T1000 (cell line): Measurements from ENCODE around the gene LRRC28.
"Not testable (repeated sequence)": the region's sequence is repeated elsewhere in the genome, so short reads cannot be mapped to it uniquely, and the experiment has no call there.

Experiments used
- DNase-seq: peaks from one replicate; lab custom pipeline; 2025; ENCODE audit warnings: mixed read lengths; lab: John Stamatoyannopoulos, UW

The LRRC28 gene

GRCh38 chr15:99250857-99251841 is at the start of gene LRRC28:
TSS of gene LRRC28 (plus strand) at chr15:99251481. CDS start at chr15:99255958, 4,477 bp downstream.
- DNase-seq = peak; percentile 94

DNA sequence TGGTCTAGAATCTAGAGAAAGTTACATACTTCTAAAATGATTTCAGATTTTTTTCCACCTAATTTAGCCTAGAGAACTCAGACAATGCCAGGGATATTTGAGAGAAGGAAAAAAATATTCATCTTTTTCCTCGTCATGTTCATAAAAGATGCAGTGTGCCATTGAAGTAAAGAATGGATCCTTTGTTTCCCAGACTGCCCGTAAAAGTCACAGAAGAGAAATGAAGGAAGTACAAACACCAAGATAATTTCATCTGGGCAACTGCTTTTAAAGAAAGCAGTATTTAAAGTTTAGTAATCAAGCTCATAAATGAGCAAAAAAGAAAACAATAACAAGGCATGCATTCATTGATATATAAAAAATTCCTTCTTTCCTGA is 49.1 kb upstream of the LRRC28 start:
- no peak for DNase-seq

DNA sequence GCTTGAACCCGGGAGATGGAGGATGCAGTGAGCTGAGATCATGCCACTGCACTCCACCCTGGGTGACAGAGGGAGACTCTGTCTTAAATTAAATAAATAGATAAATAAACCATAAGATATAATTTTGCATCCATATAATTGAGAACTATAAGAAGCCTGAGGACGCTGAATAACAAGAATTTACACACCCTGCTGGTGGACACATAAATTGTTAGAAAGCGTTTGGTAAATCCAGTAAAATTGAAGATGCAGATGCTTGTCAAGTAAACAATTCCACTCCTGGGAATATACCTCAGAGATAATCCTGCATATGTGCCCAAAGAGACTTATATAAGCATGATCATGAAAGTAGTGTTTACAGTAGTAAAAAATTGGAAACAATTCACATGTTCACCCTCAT is 43.6 kb upstream of the LRRC28 start:
- no peak for DNase-seq

DNA sequence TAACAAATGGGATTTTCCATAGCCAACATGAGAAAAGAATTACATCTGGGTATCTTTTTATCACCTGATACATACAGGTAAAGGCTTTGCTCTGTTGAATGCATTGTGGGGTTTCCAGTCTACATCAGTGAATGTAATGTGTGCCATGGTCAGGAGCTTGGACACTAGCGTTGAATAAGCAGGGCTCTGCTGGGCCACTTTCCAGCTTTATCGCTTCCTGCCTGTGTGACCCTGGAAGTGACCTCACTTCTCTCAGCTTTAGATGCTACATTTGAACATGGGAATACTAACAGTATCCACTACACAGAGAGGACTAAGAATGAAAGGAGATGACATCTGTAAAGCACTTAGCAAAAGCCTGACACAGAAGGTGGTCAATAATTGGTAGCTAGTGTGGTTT is 42.0 kb upstream of the LRRC28 start:
- DNase-seq = no peak

- no peak for DNase-seq
Observed at GRCh38 chr15:99210334-99210733, 40.9 kb upstream of the LRRC28 start.

- no peak for DNase-seq
Observed at GRCh38 chr15:99211926-99212325, 39.4 kb upstream of the LRRC28 start.

DNA sequence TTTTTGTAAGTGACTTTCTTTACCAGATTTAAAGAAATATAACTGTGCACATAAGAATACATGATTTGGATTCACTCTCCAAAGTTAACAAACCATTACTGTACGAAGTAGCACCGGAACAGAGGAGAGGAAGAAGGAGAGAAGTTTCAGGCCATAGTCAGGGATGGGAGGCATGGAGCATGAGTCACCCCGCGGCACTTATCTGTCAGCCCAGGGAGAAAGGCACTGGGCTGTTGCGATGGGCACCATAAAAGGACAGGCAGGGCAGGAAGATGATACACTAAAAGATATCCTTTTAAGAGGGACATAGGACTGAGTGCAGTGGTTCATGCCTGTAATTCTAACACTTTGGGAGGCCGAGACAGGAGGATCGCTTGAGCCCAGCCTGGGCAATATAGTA is 38.9 kb upstream of the LRRC28 start:
- peak; percentile 3 for DNase-seq

GRCh38 chr15:99213187-99213811 is 38.0 kb upstream of the LRRC28 start:
- peak; percentile 2 for DNase-seq

DNA sequence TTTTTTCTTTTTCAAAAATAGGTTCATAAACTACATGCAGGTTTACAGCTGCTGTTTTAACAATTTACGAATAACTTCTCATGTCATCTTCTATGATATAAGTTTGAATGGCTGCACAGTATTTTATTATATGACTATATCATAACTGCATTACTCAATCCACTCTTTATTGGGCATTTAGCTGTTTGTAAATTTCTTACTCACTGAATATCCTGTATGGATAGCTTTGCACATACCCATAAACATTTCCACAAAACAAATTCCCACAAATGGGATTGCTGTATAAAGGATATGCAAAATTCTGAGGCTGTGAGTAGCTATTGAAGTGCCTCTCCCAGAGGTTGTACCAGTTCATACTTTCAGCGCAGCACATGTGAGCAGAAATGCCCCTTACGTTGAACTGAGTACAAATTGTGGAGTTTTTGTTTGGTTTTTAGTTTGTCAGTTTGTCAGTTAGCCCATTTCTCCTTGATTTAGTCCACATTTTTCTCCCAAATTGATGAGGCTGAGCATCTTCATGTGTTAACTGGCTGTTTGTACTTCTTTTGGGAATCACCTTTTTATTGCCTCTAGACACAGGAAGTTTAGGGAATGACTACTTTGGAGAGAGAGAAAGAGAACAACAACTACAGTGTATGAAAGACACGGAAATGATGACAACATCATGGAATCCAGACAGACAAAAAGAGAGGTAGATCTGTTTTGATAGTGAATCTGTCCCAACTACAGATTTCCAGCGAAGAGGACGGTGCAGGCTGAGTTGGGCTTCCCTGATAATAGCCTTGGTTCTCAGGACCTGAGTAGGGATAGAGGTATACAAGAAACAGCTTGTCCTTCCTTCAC is 26.7 kb upstream of the LRRC28 start:
- no peak for DNase-seq

DNA sequence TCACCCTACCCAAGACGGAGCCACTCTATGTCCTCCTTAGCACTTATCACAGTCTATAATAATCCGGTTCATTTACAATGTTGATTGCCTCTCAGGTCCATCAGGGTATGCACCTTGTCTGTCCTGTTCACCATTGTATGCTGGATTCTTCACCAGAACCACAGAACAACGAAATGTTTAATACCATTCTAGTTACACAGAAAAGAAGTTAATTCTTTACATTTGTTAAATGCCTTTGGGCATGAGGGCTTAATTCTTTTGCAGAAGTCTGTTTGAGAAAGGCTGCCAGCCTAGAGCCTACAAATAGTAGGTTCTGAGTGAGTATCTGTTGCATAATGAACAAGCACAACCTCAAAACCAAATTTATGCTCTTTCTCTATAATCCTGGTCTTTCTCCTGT is 24.5 kb upstream of the LRRC28 start:
- DNase-seq = no peak

GRCh38 chr15:99228120-99228770 is 23.0 kb upstream of the LRRC28 start:
- DNase-seq = no peak

- no peak for DNase-seq
Observed at GRCh38 chr15:99230867-99231266, 20.4 kb upstream of the LRRC28 start.

DNA sequence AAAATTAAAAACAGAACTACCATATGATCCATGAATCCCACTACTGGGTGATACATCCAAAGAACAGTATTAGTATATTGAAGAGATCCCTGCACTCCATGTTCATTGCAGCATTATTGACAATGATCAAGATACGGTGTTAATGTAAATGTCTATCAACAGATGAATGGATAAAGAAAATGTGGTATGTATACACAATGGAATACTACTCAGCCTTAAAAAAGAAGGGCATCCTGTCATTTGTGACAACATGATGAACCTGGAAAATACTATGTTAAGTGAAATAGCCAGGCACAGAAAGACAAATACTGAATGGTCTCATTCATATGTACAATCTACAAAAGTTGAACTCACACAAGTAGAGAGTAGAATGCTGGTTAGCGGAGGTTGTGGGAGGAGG is 18.5 kb upstream of the LRRC28 start:
- no peak for DNase-seq

DNA sequence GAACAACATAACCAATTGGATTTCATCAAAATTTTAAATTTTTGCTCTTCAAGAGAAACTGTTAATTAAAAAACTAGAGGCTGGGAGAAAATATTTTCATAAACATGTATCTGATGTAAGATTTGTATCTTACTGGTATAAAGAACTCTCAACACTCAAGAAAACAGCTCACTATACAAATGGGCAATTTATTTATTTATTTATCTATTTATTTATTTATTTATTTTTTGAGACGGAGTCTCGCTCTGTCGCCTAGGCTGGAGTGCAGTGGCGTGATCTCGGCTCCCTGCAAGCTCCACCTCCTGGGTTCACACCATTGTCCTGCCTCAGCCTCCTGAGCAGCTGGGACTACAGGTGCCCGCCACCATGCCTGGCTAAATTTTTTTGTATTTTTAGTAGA is 17.1 kb upstream of the LRRC28 start:
- DNase-seq = not testable (repeated sequence)

DNA sequence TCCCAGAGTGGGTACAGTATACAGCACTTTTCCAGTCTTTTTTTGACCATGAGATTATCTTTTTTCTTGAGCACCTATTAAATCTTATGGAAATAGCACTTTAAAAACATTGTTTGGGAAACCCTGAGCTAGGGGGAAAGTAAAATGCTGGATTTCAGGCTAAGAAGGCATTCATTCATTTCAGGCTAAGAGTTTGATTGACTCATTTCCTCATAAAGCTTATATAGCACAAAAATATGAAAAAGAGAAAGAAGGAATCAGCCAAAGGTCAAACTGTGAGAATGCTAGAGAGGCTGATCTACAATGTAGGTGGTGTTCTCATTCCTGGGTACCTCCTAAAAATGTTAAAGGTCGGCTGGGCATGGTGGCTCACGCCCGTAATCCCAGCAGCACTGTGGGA is 12.4 kb upstream of the LRRC28 start:
- DNase-seq = no peak

DNA sequence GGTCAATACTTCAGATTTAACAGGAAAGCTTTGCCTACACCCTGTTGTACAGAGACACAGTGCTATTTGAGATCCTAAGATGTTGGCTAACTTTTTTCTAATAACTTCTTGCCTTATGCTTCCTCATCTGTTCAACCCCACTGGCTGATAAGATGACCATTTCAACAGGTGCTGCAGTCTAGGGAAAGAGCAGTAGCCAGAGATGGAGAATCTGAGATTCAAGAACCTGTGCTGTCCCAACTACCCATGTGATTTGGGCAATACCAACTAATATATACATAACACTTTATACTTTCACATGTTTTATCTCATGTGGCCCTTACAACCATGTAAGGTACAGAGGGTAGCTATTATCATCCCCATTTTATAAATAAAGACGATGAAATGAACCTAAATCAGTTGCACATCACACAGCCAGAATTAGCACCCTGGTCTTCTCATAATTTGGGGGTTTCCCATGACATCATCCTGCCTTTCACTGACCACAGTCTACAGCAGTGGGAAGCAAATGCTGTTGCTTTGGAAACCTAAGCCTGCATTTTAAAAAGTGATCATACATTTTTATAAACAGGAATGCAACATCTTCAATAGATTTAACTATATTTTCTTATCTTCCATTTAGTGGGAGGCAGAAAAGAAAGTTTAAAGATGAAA is 11.6 kb upstream of the LRRC28 start:
- DNase-seq = no peak

DNA sequence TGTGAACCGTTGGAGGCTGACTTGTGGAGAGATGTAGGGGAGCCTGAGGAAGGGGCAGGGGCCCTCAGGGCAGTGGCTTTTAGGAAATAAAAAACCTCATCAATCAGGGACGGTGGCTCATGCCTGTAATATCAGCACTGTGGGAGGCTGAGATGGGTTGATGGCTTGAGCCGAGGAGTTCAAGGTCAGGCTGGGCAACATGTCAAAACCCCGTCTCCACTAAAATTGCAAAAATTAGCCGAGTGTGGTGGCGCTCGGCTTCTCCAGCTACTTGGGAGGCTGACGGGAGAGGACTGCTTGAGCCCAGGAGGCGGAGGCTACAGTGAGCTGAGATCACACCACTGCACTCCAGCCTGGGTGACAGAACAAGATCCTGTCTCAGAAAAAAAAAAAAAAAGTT is 9.5 kb upstream of the LRRC28 start:
- no peak for DNase-seq

- DNase-seq = no peak
Observed at GRCh38 chr15:99244306-99244705, 7.0 kb upstream of the LRRC28 start.

GRCh38 chr15:99247062-99247461 is 4.2 kb upstream of the LRRC28 start:
- no peak for DNase-seq

DNA sequence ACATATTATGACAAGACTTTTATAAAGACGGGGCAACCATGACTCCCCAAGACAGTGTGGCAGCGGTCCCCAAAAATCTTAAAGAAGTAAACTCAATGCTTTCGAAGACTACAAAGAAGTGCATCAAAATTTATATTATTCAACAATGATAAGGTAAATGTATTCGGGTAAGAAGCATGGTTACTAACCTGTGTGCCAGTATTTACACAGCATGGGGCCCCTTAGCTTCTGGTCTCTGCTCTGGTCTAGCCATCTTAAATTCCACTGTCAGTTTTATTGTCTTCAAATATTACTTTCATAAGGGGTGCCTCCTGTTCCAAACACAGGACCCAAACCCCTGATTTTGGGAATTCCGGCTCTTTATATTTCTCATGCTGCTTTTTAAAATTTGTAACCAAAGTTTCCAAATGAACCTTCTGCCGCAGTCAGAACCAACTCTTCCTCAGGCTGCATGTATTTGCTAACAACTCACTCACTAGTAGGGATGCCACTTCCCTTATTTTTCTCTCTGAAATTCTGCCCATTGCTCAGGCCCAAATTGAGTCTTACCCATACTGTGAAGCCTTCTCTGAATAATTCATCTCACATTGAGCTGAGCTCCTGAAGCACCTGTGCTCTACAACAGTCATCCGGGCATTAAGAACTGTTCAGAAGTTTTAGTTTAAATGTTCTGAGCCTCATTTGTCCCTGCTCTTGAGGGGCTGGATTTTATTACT is 3.1 kb upstream of the LRRC28 start:
- no peak for DNase-seq
